Activated gamma-delta T cell treated with anti-CD3 and anti-CD28 coated beads, Interleukin-2, amount 50 U/mL, for 16 hours (primary cell): ENCODE results near the gene CTBP1.

Experiments
- DNase-seq: peaks from one replicate; pipeline ENCODE4 v3.0.0-alpha.2; 2020; ENCODE audit warnings: low read depth

Gene CTBP1

DNA sequence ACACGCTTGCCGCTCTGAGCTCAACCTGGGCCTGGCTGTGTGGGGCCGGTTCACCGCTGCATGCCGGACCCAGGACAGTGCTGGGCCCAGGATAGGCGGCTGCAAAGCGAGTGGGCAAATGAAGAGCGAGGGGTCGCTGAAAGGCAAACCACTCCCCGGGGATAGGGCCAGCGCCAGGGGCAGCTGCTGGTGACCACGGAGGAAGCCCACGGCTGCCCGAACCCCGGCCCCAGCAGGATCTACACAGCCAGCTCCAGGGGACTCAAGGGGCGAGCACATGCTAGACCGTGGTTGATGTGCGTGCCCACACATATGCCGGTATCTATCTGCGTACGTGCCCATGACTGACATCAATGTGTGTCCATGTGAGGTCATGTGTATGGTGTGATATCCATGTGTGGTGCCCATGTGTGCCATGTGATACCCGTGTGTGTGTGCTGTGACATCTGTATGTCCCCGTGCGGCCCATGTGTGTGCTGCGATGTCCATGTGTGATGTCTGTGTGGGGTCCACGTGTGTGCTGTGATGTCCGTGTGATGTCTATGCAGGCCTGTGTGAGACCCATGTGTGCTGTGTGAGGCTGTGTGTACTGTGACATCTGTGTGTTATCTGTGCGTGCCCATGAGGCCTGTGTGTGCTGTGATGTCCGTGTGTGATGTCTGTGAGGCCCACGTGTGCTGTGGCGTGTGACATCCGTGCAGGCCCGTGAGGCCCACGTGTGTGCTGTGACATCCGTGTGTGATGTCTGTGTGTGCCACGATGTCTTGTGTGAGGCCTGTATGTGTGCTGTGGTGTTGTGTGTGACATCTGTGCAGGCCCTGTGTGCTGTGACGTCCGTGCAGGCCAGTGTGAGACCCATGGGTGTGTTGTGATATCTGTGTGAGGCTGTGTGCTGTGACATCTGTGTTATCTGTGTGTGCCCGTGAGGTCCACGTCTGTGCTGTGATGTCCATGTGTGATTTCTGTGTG is 24.8 kb downstream of the CTBP1 start:
- no peak for DNase-seq

GRCh38 chr4:1222938-1223690 is 25.8 kb downstream of the CTBP1 start:
- DNase-seq: no peak

DNA sequence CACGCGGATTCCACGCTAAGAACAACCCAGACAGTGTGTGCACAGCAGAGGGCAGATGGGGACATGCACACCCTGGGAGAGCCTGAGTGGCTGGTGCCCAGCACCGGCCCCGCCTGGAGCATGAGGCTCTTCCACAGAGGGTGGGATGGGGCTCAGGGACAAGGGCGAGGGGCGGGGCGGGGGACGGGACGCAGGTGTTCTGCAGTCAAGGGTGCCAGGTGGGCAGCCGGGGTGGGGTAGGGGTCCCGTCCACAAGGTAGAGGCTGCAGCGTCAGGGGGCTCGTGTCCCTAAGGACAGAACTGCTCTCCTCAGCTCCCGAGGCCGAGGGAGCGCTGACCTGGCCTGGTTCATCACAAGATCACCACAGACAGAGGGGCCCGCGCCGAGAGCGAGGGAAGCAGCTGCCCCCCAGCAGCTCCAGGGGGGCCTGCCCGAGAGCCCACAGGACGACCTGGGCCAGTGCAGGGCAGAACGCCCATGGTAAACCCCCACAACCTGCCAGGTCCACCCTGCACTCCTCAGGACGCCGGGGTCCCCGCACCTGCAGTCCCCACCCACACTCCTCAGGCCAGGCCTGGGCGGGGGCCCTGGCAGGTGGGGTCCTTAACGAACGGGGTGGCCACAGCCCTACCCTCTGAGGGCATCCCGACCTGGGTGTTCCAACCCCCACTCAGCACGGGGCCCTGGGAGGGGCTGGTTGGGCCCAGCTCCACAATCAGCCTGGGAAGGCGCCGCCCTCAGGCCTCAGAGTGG is 26.7 kb downstream of the CTBP1 start:
- DNase-seq: no peak

GRCh38 chr4:1221155-1221870 is 27.6 kb downstream of the CTBP1 start:
- no peak for DNase-seq

DNA sequence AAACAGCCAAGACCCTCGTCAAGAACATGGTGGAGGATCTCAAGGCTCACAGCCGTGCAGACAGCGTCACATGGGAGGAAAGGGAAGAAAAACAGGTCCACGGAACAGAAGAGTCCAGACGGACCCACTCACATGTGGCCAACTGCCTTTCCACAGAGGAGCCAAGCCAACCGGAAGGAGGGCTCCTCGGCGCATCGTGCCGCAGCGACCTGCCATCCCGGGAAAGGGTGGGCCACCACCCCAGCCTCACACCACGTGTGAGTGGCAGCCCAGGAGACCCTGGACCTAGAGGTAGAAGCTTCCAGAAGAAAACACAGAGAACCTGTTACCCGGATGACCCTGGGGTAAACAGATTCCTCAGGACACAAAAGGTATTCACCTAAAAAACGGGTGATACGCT is 28.4 kb downstream of the CTBP1 start:
- DNase-seq: no peak

DNA sequence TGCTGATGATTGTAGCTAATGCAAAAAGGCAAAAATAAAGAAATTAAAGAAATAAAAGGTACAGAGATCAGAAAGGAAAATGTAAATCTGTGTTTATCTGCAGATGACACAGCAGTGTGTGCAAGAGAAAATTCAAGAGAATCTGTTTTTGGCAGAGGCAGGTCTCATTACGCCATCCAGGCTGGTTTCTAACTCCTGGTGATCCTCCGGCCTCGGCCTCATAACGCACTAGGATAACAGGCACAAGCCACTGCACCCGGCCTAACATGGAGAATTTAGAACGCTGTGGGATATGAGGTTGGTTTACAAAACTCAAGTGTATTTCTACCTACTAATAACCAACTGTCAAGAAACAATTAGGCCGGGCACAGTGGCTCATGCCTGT is 29.4 kb downstream of the CTBP1 start:
- no peak for DNase-seq

DNA sequence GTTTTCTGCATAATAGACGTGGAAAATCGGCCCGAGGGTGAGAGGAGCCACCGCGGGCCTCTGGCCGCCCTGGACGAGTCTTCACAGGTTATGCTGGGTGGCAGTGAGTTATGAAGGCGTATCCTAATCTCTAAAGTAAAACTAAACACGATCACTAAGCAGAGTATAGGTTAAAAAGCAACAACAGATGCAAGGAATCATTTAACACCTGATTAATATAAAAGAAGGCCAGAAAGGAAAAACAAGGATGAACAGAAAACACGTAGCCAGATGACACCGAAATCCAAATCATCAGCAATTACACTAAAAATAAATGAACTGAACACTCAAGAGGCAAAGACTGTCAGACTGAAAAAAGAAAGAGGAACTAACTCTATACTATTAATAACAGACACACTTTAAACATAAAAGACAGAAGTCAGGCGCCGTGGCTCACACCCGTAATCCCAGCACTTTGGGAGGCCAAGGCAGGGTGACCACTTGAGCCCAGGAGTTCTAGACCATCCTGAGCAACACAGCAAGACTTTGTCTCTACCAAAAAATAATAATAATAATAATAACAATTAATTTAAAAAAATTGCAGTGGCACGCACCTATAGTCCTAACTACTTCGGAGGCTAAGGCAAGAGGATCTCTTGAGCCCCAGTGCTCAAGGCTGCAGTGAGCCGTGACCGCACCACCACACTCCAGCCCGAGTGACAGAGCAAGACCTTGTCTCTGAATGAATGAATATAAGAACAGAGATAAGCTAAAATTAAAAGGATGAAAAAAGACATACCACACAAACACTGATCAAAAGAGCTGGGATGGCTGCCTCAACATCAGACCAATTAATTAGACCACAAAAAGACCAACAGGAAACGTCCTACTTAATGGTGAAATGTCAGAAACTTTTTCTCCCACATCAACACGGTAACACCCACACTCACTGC is 30.0 kb downstream of the CTBP1 start:
- DNase-seq: no peak

GRCh38 chr4:1217366-1217765 is 31.6 kb downstream of the CTBP1 start:
- no peak for DNase-seq

GRCh38 chr4:1216869-1217294 is 32.0 kb downstream of the CTBP1 start:
- DNase-seq: peak; percentile 60

- DNase-seq: no peak
These were observed 32.8 kb downstream of the CTBP1 start for GRCh38 chr4:1216076-1216614.

DNA sequence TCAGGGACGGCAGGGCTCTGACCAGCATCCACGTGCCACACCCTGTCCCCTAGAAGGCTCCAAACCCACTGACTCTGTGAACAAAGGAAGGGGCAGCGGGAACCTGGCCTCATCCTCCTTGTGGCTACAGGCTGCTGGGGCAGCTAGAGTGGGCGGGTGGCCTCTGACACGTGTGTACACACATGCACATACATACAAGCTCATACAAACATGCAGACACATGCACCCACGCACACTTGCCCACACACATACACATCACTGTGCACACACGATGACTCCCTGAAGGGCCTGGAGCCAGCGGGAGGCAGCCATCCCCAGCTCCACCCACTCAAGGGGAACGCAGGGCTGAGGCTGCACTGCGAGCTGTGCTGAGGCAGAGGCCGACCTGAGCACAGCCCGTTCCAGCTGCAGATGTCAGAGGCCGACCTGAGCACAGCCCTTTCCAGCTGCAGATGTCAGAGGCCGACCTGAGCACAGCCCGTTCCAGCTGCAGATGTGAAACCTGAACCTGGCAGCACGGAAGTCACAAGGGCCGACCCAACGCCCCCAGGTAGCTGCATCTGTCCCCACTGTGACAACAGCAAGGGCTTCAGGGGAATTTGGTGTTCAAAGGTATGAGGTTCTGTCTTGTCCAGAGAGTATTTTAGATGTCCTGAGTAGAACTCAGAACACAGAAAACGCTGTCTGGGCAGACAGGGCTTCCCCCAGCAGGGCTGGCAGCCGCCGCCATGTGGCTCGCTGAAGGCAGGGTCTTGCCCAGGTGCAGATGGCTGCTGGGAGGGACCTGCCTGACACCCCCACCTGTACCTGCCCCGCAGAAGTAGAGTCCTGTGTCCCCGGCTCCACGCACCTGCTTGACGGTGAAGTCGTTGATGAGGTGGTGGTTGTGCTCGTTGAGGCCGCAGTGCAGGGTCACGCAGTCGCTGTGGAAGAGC is 33.5 kb downstream of the CTBP1 start:
- DNase-seq: no peak

DNA sequence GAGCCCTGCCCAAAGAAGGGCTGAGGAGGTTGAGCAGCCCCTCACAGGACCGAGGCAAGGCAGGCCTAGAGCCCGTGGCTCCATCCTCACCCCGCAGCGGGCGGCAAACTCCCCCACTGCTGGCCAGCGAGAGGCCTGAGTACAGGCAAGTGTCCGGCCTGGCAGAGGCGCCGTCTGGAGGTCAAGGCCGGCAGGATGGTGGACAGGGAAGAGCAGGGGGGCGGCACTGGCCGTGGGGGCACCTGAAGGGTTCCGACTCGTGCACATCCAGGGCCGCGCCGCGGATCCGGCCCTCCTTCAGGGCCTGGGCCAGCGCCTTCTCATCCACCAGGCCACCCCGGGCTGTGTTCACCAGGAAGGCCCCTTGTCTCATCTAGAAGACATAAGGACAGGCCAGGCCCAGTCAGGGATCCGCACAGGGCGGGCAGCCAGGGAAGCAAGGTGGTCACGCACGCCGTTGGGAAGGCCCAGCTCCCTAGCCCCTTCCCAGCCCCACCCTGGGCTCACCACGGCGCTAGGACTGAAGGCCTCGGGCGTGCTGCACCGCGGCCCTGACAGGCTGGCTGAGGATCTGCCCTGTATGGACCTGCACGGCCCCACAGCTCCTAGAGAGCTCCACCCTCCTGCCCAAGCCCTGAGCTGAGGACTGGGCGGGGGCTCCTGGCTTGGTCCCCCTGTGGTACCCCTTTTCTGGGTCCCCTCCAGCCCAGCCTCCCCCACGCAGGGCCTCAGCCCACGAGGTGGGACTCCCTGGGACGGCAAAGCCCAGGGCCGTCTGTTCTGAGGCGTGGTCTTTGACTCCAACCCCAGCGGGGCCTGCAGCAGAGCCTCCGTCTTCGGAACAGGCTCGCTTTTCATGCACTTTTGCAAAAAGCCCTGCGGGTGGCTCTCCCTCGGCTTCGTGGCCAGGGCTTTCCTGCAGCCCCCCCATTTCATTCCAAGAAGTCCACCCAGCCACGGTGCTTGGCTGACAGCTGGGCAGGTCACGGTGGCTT is 34.5 kb downstream of the CTBP1 start:
- DNase-seq: no peak

DNA sequence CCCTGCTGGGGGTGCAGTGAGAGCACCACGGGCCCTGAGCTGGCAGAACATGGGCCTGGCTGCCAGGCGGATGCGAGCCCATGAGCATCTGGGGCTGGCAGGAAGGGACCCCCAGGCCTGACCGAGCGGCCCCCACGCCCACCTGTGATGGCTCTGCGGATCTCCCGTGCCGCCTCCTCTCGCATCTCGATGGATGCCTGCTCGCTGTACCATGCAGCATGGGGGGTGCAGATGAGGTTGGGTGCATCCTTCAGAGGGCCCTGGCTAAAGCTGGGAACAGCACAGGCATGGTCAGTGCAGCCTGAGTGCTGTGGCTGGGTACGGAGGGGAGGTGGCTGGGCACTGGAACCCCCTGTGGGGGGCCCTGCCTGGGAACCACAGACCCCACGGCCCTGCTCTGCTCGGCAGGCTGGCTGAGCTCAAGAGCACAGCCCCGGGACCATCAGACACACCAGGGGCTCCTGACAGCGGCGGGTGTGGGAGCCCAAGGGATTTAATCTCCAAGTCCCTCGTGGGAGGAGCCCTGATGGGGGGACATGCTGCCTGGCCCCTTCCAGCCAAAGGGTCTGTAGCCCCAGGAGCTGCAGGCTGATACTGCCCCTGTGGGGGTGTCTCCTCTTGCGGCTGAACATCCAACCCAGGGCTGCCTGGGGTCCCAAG is 35.5 kb downstream of the CTBP1 start:
- DNase-seq: no peak

GRCh38 chr4:1212546-1213335 is 36.2 kb downstream of the CTBP1 start:
- DNase-seq: no peak

- no peak for DNase-seq
These were observed 36.9 kb downstream of the CTBP1 start for GRCh38 chr4:1211891-1212545.

DNA sequence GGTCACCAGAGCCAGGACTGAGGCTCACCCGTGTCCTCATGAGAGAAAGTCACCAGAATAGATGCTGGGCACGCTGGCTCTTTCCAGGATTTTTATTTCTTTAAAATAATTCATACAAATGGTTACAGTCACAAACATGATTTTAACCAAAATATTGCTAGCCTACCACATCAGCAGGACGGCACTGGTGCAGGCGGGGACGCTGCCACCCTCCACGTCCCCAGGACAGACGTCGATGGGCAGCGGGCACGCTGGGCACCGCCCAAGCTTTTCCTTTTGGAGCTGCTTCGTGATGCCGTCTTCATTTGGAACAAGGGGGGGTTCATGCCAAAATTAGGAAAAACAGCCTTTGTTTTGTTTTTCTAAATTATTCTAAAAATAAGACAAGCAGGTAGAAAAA is 37.6 kb downstream of the CTBP1 start:
- DNase-seq: no peak
